ENCODE data around the gene RPGRIP1.
"Not testable (repeated sequence)": the region's sequence is repeated elsewhere in the genome, so short reads cannot be mapped to it uniquely, and the experiment has no call there.

Gene RPGRIP1

GRCh38 chr14:21258005-21258888 is 21.6 kb upstream of the RPGRIP1 start:
- DNase-seq (ENCODE audit: low read depth in 2 of 2, low spot score in 1 of 2) = no peak

GRCh38 chr14:21258889-21259787 is 20.7 kb upstream of the RPGRIP1 start:
- no peak for DNase-seq (ENCODE audit: low read depth in 2 of 2, low spot score in 1 of 2)

GRCh38 chr14:21261824-21262223 is 18.1 kb upstream of the RPGRIP1 start:
- DNase-seq (ENCODE audit: low read depth in 2 of 2, low spot score in 1 of 2) = no peak

GRCh38 chr14:21262410-21262809 is 17.5 kb upstream of the RPGRIP1 start:
- DNase-seq (ENCODE audit: low read depth in 2 of 2, low spot score in 1 of 2) = no peak

- DNase-seq (ENCODE audit: low read depth in 2 of 2, low spot score in 1 of 2) = no peak
Measured at GRCh38 chr14:21263284-21264024, 16.4 kb upstream of the RPGRIP1 start.

- no peak for DNase-seq (ENCODE audit: low read depth in 2 of 2, low spot score in 1 of 2)
Measured at GRCh38 chr14:21264025-21264801, 15.7 kb upstream of the RPGRIP1 start.

GRCh38 chr14:21267431-21267845 is 12.4 kb upstream of the RPGRIP1 start:
- DNase-seq (ENCODE audit: low read depth in 2 of 2, low spot score in 1 of 2) = no peak

- DNase-seq (ENCODE audit: low read depth in 2 of 2, low spot score in 1 of 2) = no peak
Measured at GRCh38 chr14:21267886-21268616, 11.8 kb upstream of the RPGRIP1 start.

- DNase-seq (ENCODE audit: low read depth in 2 of 2, low spot score in 1 of 2) = no peak
Measured at GRCh38 chr14:21268617-21269251, 11.1 kb upstream of the RPGRIP1 start.

GRCh38 chr14:21269252-21270046 is 10.4 kb upstream of the RPGRIP1 start, which contains the start of gene HNRNPC:
HNRNPC (minus strand) TSS chr14:21269442; CDS start chr14:21234193, 35,249 bp downstream.
- DNase-seq (ENCODE audit: low read depth in 2 of 2, low spot score in 1 of 2) = peak; percentile 100

- DNase-seq (ENCODE audit: low read depth in 2 of 2, low spot score in 1 of 2) = not testable (repeated sequence)
Measured at GRCh38 chr14:21272661-21273060, 7.2 kb upstream of the RPGRIP1 start.

GRCh38 chr14:21275261-21275858 is 4.5 kb upstream of the RPGRIP1 start:
- DNase-seq (ENCODE audit: low read depth in 2 of 2, low spot score in 1 of 2) = no peak

- no peak for DNase-seq (ENCODE audit: low read depth in 2 of 2, low spot score in 1 of 2)
Measured at GRCh38 chr14:21278632-21279031, 1.3 kb upstream of the RPGRIP1 start.

- not testable (repeated sequence) for DNase-seq (ENCODE audit: low read depth in 2 of 2, low spot score in 1 of 2)
Measured at GRCh38 chr14:21281917-21282316, 2.0 kb downstream of the RPGRIP1 start.

GRCh38 chr14:21286516-21286915 is 6.6 kb downstream of the RPGRIP1 start:
- DNase-seq (ENCODE audit: low read depth in 2 of 2, low spot score in 1 of 2) = not testable (repeated sequence)

GRCh38 chr14:21287168-21287567 is 7.3 kb downstream of the RPGRIP1 start:
- no peak for DNase-seq (ENCODE audit: low read depth in 2 of 2, low spot score in 1 of 2)

- not testable (repeated sequence) for DNase-seq (ENCODE audit: low read depth in 2 of 2, low spot score in 1 of 2)
Measured at GRCh38 chr14:21294026-21294425, 14.1 kb downstream of the RPGRIP1 start.

- DNase-seq (ENCODE audit: low read depth in 2 of 2, low spot score in 1 of 2) = no peak
Measured at GRCh38 chr14:21298358-21298757, 18.5 kb downstream of the RPGRIP1 start.

Data from stimulated activated CD8-positive, alpha-beta memory T cell treated with anti-CD3 and anti-CD28 coated beads, Interleukin-4, amount 100 ng/mL, for 4 hours (primary cell).